Panc1 (cell line): ENCODE data around the gene EXOC7.

Source experiments
- POLR2AphosphoS5 ChIP-seq: IDR thresholded peaks from 2 replicates; pipeline ENCODE4 v1.6.1; 2012; ENCODE audit warnings: mild to moderate bottlenecking, low read depth, low read length, moderate library complexity
- TF ChIP-seq, protein P1 (sequence below): fragments of 450-650 bp; IDR thresholded peaks from 2 replicates; pipeline ENCODE4 v1.5.1; 2017; ENCODE audit warnings: mild to moderate bottlenecking

DNA sequence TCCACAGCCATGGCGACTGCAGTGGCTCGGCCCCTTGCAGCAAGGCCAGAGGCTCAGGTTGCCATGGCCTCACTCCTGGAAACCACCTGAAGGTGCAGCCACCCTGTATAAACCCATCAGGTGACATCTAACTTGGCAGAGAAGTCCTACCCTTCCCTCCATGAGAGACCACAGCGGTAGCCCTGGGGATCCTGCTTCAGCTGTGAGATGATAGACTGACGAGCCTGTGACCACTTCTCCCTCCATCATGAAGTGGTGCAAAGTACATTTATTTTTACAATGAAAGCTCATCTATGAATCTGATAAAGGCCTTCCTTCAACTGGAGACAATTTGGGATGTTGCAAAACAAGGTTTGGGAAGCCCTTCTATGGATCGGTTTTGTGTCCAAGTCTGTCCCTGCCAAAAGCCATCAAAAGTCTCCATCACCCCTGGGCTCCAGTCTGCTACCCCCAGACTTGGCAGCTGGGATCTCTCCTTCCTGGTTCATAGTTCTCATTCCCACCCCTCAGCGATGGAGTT is 22.8 kb downstream of the EXOC7 start:
- TF ChIP-seq, protein P1, sequence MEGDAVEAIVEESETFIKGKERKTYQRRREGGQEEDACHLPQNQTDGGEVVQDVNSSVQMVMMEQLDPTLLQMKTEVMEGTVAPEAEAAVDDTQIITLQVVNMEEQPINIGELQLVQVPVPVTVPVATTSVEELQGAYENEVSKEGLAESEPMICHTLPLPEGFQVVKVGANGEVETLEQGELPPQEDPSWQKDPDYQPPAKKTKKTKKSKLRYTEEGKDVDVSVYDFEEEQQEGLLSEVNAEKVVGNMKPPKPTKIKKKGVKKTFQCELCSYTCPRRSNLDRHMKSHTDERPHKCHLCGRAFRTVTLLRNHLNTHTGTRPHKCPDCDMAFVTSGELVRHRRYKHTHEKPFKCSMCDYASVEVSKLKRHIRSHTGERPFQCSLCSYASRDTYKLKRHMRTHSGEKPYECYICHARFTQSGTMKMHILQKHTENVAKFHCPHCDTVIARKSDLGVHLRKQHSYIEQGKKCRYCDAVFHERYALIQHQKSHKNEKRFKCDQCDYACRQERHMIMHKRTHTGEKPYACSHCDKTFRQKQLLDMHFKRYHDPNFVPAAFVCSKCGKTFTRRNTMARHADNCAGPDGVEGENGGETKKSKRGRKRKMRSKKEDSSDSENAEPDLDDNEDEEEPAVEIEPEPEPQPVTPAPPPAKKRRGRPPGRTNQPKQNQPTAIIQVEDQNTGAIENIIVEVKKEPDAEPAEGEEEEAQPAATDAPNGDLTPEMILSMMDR = no peak
- peak; percentile 36; the same call in 1 of the 2 replicates for TF ChIP-seq POLR2AphosphoS5
